Endothelial cell of umbilical vein (primary cell): Measurements from ENCODE around the gene TF. TPM values are rescaled to one million over a fixed set of nuclear protein-coding genes. Genes with fewer than 3 reads are reported as not detected.

ENCODE experiments used
- BruUV-seq: library from RNA; stranded (reverse); fragments of 400-500 nt; replicated peaks from 2 replicates; lab custom pipeline; 2021; lab: Mats Ljungman, UMichigan
- CTCF ChIA-PET: fragments of 300-600, 350-600 bp; sonication (Branson Sonifier 250); formaldehyde crosslinking; loops from one replicate; lab custom pipeline; 2021; ENCODE audit warnings: antibody characterized with exemption, inconsistent platforms; lab: Charles Lee
- POLR2A ChIA-PET: fragments of 300-600, 350-600 bp; sonication (Branson Sonifier 250); formaldehyde crosslinking; loops from one replicate; lab custom pipeline; 2021; ENCODE audit warnings: antibody characterized with exemption, inconsistent platforms; lab: Charles Lee
- DNase-seq: peaks from one replicate; pipeline ENCODE4 v3.0.0-alpha.2; 2011; ENCODE audit warnings: low read depth, low spot score
- FAIRE-seq: peaks from 2 replicates; lab custom pipeline; 2011; peaks lifted over from hg19 to GRCh38; lab: Jason Lieb, UNC
- H2AFZ ChIP-seq: 2 replicates; pipeline ENCODE4 v1.6.0; 2012; ENCODE audit warnings: low read depth, low read length, control low read depth, inconsistent platforms
- H3K27ac ChIP-seq: 2 replicates; pipeline ENCODE4 v1.5.1; 2011; ENCODE audit warnings: low read depth, mild to moderate bottlenecking, control low read depth, low read length, moderate library complexity; ENCODE audit not compliant: insufficient read depth
- H3K27me3 ChIP-seq, 2 experiments: 2 replicates each; pipeline versions ENCODE4 v1.6.0 to v1.6.1; 2011; ENCODE audit warnings: low read length in 2 of 2, mixed read lengths in 1 of 2; ENCODE audit not compliant: control insufficient read depth in 2 of 2, insufficient read depth in 2 of 2
- H3K36me3 ChIP-seq, 2 experiments: 2 replicates in 1 of 2; 3 replicates in 1 of 2; pipeline ENCODE4 v1.5.1; 2011; ENCODE audit warnings: low read length in 2 of 2, mild to moderate bottlenecking in 1 of 2, moderate library complexity in 1 of 2; ENCODE audit not compliant: control insufficient read depth in 2 of 2, insufficient read depth in 2 of 2; ENCODE audit errors: extremely low read depth in 1 of 2
- H3K4me1 ChIP-seq: 3 replicates; pipeline ENCODE4 v1.5.1; 2011; ENCODE audit warnings: mild to moderate bottlenecking, low read length; ENCODE audit not compliant: control insufficient read depth, insufficient read depth; ENCODE audit errors: extremely low read depth
- H3K4me2 ChIP-seq: 2 replicates; pipeline ENCODE4 v1.6.1; 2011; ENCODE audit warnings: low read length, control low read depth, mixed read lengths; ENCODE audit not compliant: insufficient read depth
- H3K4me3 ChIP-seq, 3 experiments: fragments of 200-600 bp in 1 of 3; sonication (generic), shearing (Covaris generic) in 1 of 3; replicated peaks in 1 of 3; 2 replicates each; pipeline ENCODE4 v1.5.1; 2011 to 2016; ENCODE audit warnings: control low read depth in 3 of 3, low read length in 3 of 3, mild to moderate bottlenecking in 2 of 3, inconsistent platforms in 1 of 3, low read depth in 1 of 3, moderate library complexity in 1 of 3; ENCODE audit not compliant: insufficient read depth in 1 of 3
- H3K79me2 ChIP-seq: 2 replicates; pipeline ENCODE4 v1.6.0; 2012; ENCODE audit warnings: low read length, inconsistent platforms; ENCODE audit not compliant: control insufficient read depth, insufficient read depth
- H3K9ac ChIP-seq: replicated peaks from 2 replicates; pipeline ENCODE3; 2011; ENCODE audit warnings: low read length, control low read depth; ENCODE audit not compliant: insufficient read depth; ENCODE audit errors: extremely low read depth
- H3K9me1 ChIP-seq: replicated peaks from 3 replicates; pipeline ENCODE4 v1.6.0; 2011; ENCODE audit warnings: mild to moderate bottlenecking, low read length; ENCODE audit not compliant: control insufficient read depth, insufficient read depth; ENCODE audit errors: extremely low read depth
- H3K9me3 ChIP-seq: replicated peaks from 2 replicates; pipeline ENCODE4 v1.5.1; 2012; ENCODE audit warnings: low read length, inconsistent platforms; ENCODE audit not compliant: control insufficient read depth, insufficient read depth
- H4K20me1 ChIP-seq: replicated peaks from 2 replicates; pipeline ENCODE3; 2011; ENCODE audit warnings: mild to moderate bottlenecking, low read length; ENCODE audit not compliant: control insufficient read depth, insufficient read depth; ENCODE audit errors: extremely low read depth
- CTCF ChIP-seq, 2 donors: IDR thresholded peaks; 1 replicate in 1 of 2; 2 replicates in 1 of 2; pipeline ENCODE4 v1.5.1; 2011; ENCODE audit warnings: low read length in 2 of 2, mild to moderate bottlenecking in 2 of 2, moderate library complexity in 2 of 2, control low read depth in 1 of 2, inconsistent platforms in 1 of 2, low read depth in 1 of 2; ENCODE audit not compliant: insufficient read depth in 1 of 2; ENCODE audit errors: extremely low read depth in 1 of 2
- EZH2 ChIP-seq: IDR thresholded peaks from 2 replicates; pipeline ENCODE4 v1.6.1; 2012; ENCODE audit warnings: borderline replicate concordance, low read depth, mild to moderate bottlenecking, moderate library complexity, low read length, inconsistent platforms; ENCODE audit not compliant: severe bottlenecking
- FOS ChIP-seq: IDR thresholded peaks from 2 replicates; pipeline ENCODE4 v1.6.1; 2011; ENCODE audit warnings: mild to moderate bottlenecking, low read length, moderate library complexity, borderline replicate concordance; ENCODE audit not compliant: insufficient read depth
- GATA2 ChIP-seq: IDR thresholded peaks from 2 replicates; pipeline ENCODE4 v1.7.0; 2011; ENCODE audit warnings: low read depth, mild to moderate bottlenecking, moderate library complexity, mixed read lengths, low read length; ENCODE audit not compliant: insufficient read length, insufficient read depth
- JUN ChIP-seq: IDR thresholded peaks from 2 replicates; pipeline ENCODE4 v1.6.1; 2011; ENCODE audit warnings: borderline replicate concordance, low read depth; ENCODE audit not compliant: insufficient read length, insufficient read depth
- MAX ChIP-seq: IDR thresholded peaks from 2 replicates; pipeline ENCODE4 v1.6.1; 2011; ENCODE audit not compliant: insufficient read depth, insufficient read length
- MYC ChIP-seq: IDR thresholded peaks from one replicate; pipeline ENCODE4 v1.6.1; 2011; ENCODE audit warnings: mild to moderate bottlenecking, low read depth, low read length
- dilution Hi-C: fragments of 300-500 bp; cut with MboI; formaldehyde crosslinking; loops from one replicate; pipeline ENCODE4 v1.15.0; 2019; ENCODE audit warnings: low sequenced_read_pairs; ENCODE audit not compliant: extremely low pct_ligation_motif_present
- intact Hi-C: fragments of 100-400 bp; cut with micrococcal nuclease; formaldehyde crosslinking; loops from one replicate; pipeline ENCODE4 v1.10.0; 2022
- polyA plus RNA-seq, 4 experiments: library from polyadenylated mRNA; depleted of rRNA in 3 of 4; stranded (reverse) in 3 of 4; unstranded in 1 of 4; fragments of >200 nt; gene quantifications; 2 replicates each; pipeline versions ENCODE4 v1.2.1 to v1.2.3, GENCODE V29; 2011 to 2012; ENCODE audit warnings: missing spikeins in 1 of 4
- total RNA-seq: library from RNA; stranded (reverse); gene quantifications from 2 replicates; pipeline ENCODE4 v1.2.3, GENCODE V29; 2021

The TF gene
- total and polyA plus RNA-seq, 2 donors (not counting 3 experiments of a cell fraction or from before 2014, with no cell fraction given), result 0.32 to 0.69 TPM

- no peak for FAIRE-seq
- no peaks in the 10 kb centered on the region for H3K79me2 ChIP-seq
- H3K36me3 ChIP-seq, result no peaks in the 10 kb centered on the region
- intact Hi-C loops (no loop called here), dilution Hi-C loops (no loop called here)
- H3K9ac ChIP-seq, result no peak overlapping the region
- BruUV-seq, result no TSS peak
- no peak overlapping the region for H3K4me3 ChIP-seq
- H4K20me1 ChIP-seq, result no peaks in the 10 kb centered on the region
- H3K4me1 ChIP-seq, result no peaks in the 10 kb centered on the region
- no peaks in the 10 kb centered on the region for H3K9me3 ChIP-seq
- ChIA-PET POLR2A (no interaction called here), CTCF (no interaction called here)
- H2AFZ ChIP-seq, result no peak overlapping the region
- DNase-seq, result no peak
- H3K27me3 ChIP-seq, result peaks cover 17 to 27% of the 10 kb centered on the region in 2 experiments
- TF ChIP-seq GATA2, result no peak
- TF ChIP-seq MAX, result no peak
- no peak for TF ChIP-seq JUN
- no peak for TF ChIP-seq EZH2
- no peak for TF ChIP-seq FOS
- no peak for TF ChIP-seq MYC
- no peak for TF ChIP-seq CTCF (IDR thresholded peaks at IDR 0.05; ENCODE audit: extremely low read depth in 1 of 2, insufficient read depth in 1 of 2, low read depth in 1 of 2, low read length in 2 of 2)
- no peak overlapping the region for H3K4me2 ChIP-seq
- H3K9me1 ChIP-seq, result no peaks in the 10 kb centered on the region
- H3K27ac ChIP-seq, result no peak overlapping the region
Observed at GRCh38 chr3:133744241-133744640, 2.0 kb upstream of the TF start.
